Germinal center (tissue), 1 donor: Measurements from ENCODE around the gene PPP1R12C.

Source experiments
- DNase-seq: peaks from one replicate; pipeline ENCODE4 v3.0.0; 2012; ENCODE audit warnings: mixed read lengths, low spot score

The PPP1R12C gene

DNA sequence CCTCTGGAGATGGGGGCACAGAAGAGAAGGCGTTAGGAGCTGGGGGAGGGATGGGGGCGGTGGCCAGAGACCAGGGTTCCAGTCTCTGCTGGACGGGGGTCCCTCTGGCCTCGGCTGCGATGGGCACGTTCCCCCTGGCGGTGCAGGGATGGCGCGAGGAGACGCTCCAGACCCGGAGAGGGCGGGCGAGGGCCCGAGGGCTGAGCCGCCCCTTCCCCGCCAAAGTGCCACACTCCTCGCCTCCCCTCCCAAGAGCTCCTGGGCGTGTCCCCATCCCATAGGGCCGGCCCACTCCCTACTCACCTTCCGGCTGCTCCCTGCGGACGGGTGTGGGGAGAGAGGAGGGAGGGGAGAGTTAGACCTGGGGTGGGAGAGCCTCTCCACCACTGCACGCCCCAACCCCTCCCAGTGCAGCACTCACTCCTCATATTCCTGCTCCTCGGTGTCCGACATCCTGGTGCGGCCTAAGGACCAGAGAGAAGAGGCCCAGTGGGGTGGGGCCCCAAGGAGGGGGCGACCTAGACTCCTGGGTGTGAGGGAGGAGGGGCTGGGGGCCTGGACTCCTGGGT lies 29.4 kb upstream of the PPP1R12C start:
- DNase-seq, result no peak

GRCh38 chr19:55146078-55146704 lies 28.8 kb upstream of the PPP1R12C start:
- DNase-seq, result peak; percentile 47

DNA sequence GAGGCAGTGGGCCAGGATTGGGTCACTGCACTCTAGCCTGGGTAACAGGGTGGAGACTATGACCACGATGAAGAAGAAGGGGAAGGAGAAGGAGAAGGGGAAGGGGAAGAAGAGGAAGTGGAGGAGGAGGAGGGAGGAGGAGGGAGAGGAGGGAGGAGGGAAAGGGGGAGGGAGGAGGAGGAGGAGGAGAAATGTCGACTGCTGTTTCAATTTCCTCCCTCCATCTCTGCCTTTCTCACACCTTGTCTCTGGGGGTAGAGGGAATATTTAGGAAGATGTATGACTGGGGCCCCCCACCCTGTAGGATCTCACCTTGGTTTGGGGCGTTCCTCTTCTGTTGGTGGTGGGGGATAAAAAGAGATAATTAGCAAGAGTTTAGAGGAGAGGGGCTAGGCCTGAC lies 27.8 kb upstream of the PPP1R12C start:
- DNase-seq, result no peak

DNA sequence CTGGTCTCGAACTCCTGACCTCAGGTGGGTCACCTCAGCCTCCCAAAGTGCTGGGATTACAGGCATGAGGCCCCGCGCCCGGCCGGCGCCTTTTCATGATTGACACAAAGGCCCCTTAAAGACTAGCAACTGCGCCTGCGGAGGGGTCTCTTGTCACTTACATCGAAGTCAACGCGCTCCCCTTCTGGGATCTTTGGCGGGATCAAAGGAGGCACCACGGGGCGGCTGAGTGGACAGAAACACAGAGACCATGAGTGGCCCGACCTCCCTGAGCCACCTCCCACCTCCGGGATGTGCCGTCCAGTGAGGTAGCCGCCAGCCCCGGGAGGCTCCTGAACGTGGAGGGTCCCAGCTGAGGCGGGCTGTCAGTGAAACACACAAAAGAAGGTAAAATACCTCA lies 24.3 kb upstream of the PPP1R12C start:
- no peak for DNase-seq

DNA sequence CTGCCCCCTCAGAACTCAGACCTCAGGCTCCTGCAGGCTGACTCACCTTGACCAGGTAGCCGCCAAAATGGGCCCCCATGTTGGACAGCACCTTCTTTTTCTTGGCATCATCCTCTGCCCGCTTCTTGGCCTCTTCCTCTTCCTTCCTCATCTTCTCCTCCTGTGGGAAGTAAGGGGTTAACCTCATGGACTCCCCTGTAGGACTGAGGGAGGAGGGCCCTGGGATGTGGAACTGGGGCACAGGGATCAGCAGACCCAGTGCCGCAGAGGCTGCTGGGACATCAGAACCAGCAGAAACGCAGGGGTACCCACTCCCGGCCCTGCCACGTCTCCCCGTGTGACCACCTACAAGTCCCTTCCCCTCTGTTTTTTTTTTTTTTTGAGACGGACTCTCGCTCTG lies 20.5 kb upstream of the PPP1R12C start:
- no peak for DNase-seq

DNA sequence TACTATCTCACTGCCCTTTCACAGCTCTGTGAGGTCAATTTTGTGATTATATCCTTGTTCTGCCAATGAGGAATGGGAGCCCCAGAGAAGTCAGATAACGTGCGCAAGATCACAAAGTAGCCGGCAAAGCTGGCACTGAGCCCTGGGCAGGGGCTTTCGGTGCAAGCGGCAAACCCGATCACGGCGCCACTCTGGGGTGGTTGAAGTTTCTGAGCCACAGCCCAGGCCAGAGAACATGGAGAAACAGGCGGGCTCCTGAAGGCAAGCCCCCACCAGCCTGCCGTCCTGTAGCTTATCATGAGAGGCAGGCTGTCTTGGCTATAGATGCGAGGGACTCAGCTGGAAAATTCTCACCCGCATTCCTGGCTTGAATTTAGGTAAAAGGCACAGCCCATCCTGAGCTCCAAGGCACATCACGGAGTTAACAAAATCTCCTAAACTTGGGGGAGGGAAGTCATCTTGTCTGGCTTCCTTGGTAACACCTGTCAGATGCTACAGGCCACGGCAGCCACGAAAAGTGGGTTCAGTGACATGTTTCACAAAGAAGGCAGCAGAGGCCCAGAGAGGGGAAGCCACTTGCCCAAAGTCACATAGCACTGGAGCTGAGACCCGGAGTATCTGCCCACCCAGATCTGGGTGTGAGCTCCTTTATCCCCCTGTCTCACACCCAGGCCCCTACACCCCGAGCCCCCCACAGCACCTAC lies 19.1 kb upstream of the PPP1R12C start:
- no peak for DNase-seq

- no peak for DNase-seq
Measured at GRCh38 chr19:55134736-55135135, 17.3 kb upstream of the PPP1R12C start.

DNA sequence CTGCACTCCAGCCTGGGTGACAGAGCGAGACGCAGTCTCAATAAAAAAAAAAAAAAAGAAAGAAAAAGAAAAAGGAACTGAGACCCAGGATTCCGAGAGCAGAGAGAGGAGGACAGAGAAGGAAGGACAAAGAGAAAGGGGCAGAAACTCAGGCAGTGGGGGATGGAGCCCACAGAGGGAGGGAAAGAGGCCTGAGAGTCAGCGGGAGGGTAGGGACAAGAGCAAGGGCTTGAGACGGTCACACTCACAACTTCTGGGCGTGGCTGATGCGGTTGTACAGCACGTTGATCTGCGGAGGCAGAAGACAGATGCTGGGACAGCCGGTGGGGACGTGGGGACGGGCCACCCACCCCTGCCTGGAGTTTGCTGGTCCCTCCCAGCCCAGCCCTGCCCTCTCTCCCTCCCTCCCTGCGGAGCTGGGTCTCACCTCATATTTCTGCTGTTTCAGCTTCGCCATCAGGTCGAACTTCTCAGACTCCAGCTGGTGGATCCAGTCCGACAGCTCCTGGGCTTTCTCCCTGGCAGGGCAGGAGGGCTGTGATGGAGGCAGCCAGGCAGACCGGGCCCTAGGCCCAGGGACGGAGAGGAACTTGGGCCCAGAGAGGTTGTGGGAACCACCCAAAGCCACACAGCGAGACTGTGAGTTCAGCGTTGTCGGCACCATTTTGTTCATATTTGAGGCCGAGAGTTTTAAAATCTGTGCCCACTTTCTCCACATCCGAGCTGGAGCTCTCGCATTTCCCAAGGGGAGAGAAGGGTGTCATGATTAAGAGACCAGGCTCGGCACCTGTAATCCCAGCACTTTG lies 16.4 kb upstream of the PPP1R12C start:
- DNase-seq, result no peak

- DNase-seq, result no peak
Measured at GRCh38 chr19:55132453-55133129, 15.2 kb upstream of the PPP1R12C start.

DNA sequence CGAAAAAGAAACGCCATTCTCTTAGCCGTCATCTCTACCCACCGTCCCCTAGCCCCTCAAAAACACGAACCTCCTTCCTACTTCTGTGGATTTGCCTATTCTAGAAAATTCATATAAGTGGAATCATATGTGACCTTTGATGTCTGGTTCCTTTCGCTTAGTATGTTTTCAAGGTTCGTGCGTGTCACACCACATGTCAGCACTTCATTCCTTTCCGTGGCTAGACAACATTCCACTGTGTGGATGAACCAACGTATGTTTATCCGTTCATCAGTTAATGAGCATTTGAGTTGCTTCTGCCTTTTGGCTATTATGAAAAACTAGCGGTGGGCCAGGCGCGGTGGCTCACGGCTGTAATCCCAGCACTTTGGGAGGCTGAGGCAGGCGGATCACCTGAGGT lies 14.0 kb upstream of the PPP1R12C start:
- DNase-seq, result no peak

- no peak for DNase-seq
Measured at GRCh38 chr19:55119053-55119452, 1.6 kb upstream of the PPP1R12C start.

GRCh38 chr19:55118401-55118991 lies 1.1 kb upstream of the PPP1R12C start:
- DNase-seq, result no peak

DNA sequence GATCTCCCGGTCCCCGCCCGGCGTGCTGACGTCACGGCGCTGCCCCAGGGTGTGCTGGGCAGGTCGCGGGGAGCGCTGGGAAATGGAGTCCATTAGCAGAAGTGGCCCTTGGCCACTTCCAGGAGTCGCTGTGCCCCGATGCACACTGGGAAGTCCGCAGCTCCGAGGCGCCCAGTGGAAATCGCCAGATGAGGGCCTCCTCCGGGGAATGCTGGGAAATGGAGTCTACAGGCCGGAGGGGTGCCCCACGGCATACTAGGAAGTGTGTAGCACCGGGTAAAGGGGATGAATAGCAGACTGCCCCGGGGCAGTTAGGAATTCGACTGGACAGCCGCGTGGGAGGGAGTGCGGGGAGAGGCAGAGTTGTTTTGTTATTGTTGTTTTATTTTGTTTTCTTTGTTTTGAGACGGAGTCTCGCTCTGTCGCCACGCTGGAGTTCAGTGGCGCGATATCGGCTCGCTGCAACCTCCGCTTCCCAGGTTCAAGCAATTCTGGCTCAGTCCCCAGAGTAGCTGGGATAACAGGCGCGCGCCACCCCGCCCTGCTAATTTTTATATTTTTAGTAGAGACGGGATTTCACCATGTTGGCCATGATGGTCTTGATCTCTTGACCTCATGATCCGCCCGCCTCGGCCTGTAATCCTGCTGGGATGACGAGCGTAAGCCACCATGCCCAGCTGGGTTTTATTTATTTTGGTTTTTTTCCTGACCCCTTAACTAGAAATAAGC lies 390 bp upstream of the PPP1R12C start:
- DNase-seq, result peak; percentile 96

DNA sequence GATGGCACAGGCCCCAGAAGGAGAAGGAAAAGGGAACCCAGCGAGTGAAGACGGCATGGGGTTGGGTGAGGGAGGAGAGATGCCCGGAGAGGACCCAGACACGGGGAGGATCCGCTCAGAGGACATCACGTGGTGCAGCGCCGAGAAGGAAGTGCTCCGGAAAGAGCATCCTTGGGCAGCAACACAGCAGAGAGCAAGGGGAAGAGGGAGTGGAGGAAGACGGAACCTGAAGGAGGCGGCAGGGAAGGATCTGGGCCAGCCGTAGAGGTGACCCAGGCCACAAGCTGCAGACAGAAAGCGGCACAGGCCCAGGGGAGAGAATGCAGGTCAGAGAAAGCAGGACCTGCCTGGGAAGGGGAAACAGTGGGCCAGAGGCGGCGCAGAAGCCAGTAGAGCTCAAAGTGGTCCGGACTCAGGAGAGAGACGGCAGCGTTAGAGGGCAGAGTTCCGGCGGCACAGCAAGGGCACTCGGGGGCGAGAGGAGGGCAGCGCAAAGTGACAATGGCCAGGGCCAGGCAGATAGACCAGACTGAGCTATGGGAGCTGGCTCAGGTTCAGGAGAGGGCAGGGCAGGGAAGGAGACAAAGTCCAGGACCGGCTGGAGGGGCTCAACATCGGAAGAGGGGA lies 1.1 kb downstream of the PPP1R12C start:
- peak; percentile 67 for DNase-seq

- no peak for DNase-seq
Measured at GRCh38 chr19:55115446-55116065, 1.9 kb downstream of the PPP1R12C start.

GRCh38 chr19:55114566-55115145 lies 2.8 kb downstream of the PPP1R12C start:
- DNase-seq, result no peak

GRCh38 chr19:55113570-55114039 lies 3.8 kb downstream of the PPP1R12C start:
- peak; percentile 78 for DNase-seq

- peak; percentile 84 for DNase-seq
Measured at GRCh38 chr19:55112777-55113569, 4.5 kb downstream of the PPP1R12C start.
